Limb (tissue), 2 donors: ENCODE data around the gene SLC6A15.

ENCODE experiments used
- DNase-seq, 2 donors: peaks; one replicate each; pipeline ENCODE4 v3.0.0-alpha.2; 2016; ENCODE audit errors: extremely low spot score in 2 of 2

SLC6A15 gene

GRCh38 chr12:84912198-84913128, at the start of gene SLC6A15:
TSS of gene SLC6A15 (minus strand) at chr12:84912799. CDS start at chr12:84892120, 20,679 bp downstream.
- peak; percentile 70 to 92 for DNase-seq

DNA sequence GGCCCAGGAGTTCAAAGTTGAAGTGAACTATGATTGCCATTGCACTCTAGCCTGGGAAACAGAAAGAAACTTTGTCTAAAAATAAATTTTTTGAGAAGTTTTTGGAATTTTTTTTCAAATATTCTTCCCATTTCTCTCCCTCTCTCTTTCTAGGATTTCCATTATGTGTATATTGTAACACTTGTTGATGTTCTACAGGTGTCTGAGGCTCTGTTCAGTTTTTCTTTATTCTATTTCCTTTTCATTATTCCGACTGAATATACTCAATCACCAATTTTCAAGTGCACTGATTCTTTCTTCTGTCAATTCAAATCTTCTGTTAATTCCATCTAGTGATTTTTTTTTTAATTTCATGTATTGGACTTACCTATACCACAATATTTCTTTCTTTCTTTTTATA, 48.3 kb upstream of the SLC6A15 start:
- DNase-seq, result no peak

- DNase-seq, result no peak
Observed at GRCh38 chr12:84955298-84955697, 42.7 kb upstream of the SLC6A15 start.

DNA sequence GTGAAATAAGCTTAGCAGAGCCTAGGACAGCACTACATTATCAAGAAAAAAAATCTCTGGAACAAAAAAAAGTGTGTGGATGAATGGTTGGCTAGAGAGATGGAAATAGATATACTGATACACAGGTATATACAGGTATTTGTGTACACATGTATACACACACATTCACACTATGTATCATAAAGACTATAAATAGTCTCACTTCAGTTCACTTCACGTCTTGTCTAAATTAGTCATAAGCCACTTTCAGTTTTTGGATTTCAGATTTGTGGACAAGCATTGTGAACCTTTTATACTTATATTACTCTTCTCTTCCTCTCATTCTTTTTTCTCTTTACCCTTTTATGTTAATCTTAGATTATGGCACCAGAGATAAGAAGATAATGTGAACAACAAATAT, 41.8 kb upstream of the SLC6A15 start:
- no peak for DNase-seq

GRCh38 chr12:84950971-84951546, 38.5 kb upstream of the SLC6A15 start:
- DNase-seq, result no peak

GRCh38 chr12:84946753-84947152, 34.2 kb upstream of the SLC6A15 start:
- DNase-seq, result no peak

GRCh38 chr12:84937415-84937814, 24.8 kb upstream of the SLC6A15 start:
- DNase-seq, result no peak

GRCh38 chr12:84929501-84929900, 16.9 kb upstream of the SLC6A15 start:
- DNase-seq, result no peak

DNA sequence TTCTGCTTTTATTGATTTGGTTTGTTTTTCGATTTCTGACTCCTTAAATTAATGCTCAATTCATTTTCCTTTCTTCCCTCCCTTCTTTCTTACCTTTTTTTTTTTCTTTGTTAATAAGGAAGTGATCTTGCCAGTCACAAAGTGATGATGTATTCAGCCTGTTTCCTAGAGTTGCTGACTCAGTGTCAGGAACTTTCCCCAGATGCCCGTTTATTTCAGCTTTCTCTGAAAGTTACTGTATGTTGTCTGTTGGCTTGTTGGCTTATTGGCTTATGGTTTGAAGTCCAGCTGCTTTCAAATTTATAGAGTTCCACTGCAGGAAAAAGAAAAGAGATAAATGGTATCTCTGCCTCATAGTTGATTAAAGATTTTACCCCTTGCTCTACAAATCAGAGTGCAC, 12.4 kb upstream of the SLC6A15 start:
- no peak for DNase-seq

GRCh38 chr12:84922693-84923092, 10.1 kb upstream of the SLC6A15 start:
- no peak for DNase-seq

GRCh38 chr12:84920331-84920730, 7.7 kb upstream of the SLC6A15 start:
- DNase-seq, result no peak

DNA sequence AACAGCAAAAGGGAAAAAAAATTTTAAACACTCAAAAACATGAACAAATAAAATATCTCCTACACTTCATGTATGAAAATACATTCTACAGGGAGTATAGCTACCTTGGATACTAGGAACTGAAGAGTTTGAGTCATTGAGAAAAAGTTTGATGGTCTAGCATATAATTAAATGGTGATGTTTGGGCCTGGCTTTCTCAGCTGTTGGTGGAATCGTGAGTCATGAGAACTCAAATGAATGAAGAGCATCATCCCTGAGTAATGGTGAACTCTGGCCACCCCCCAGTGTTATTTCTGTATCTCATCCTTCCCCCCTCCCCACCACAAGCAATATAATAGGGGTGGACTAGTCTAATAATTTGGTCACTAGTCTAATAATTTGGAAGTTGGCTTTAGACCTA, 6.7 kb upstream of the SLC6A15 start:
- DNase-seq, result no peak

- DNase-seq, result peak in 1 of 2 donors; percentile 39
Observed at GRCh38 chr12:84913129-84913515, 523 bp upstream of the SLC6A15 start.

DNA sequence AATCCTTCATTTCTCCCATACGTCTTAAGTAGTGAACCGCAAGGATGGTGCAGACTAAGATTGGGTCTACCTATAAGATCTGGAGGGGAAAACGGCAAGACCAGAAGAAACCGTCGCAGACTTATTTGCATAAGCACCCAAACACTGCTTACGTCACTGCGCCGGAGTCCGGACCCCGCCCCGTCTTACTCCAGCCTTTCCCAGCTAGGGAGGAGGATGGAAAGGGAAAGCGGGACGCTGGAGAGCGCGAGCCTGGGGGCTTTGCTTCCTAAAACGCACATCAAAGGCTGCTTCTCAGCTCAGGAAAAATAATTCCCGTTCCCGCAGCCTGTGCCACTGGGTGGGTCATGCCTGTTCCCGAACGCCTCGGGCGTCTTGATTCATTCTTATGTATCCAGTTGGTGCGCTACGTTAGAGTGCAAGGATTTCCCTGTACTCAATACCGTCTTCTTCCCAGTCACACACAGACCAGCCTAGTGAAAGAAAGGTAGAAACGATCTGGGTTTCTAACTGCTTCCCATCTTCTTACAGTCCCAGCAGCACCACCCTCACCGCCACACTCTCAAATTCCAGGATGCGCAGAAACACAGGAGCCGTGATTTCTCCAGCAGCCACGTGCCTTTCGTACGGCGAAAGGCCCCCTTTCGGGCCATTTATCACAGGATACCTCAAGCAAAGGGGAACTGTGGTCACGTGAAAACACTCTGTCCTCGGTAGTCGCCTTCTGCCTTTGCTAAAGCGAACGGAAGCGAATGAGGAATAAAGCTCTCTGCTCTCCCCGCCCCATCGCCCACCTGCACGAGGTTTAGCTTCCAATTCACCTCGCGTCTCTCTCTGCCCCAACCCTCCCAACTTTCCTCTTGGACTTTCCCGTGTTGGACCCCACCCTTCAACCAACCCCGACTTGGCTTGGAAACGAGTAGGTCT, 1.1 kb downstream of the SLC6A15 start:
- DNase-seq, result peak; percentile 84 to 85

DNA sequence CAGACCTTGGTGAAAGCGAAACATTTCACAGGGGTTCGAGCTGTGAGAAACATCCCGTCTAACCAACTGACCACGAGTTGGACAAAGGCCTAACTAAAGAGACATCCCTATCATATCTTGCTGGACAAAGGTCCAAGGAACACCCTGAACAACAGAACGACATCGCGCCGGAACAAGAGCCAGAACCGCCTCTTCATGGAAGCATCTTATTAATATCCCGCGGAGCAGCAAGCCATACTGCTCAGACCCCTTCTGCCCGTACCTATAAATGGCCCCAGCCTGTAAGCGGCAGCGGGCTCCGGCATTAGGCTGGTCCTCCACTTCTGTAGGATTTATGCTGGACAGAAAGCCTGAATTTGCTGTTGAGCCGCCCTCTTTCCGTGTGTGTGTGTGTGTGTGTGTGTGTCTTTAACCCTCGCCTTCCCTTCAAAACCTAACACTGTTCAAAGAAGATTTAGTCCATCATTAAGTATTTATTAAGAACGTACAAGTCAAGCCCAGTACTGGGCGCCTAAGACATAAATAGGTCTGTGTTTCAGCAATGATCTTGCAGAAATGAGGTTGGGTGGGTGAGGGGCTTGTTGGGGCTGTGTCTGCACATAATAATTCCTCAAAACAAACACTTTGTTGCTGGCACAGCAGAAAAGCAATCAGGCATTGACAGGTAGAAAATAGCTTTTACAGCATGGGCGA, 1.9 kb downstream of the SLC6A15 start:
- DNase-seq, result peak; percentile 46 to 58

DNA sequence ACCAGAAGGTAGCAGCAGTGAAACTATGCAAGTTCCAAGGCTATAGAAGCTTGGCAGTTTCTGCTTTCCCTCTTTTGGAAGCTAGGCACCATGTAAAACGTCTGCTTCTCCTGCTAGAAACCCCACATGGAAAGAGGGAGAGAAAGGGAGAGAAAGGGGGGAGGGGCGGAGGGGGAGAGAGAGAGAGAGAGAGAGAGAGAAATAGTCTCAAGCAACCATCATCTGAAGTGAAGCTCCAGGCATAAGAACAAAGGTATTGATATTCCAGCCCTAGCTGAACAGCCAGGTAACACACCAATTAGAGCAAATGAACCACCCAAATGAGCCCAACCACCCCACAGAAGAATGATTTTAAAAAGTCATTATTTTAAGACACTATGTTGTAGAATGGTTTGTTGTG, 8.5 kb downstream of the SLC6A15 start:
- no peak for DNase-seq

GRCh38 chr12:84891106-84891838, 21.3 kb downstream of the SLC6A15 start:
- no peak for DNase-seq

DNA sequence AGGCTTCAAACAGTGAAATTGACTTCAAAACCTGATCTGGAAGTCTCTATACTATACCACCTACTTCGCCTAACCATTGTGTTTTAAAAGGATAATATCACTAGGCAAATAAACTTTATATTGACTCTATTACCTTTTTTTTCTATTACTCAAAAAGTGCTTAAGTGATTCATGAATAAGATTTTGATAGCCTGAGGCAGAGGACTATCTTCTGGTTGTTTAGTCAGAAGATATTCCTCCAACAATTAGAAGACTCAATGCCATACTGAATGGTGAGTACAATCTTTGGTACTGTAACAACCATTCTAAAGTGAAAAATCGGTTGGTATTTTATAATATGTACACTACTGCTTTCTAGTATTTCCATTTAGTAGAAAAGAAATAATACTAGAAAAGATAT, 22.8 kb downstream of the SLC6A15 start:
- no peak for DNase-seq

DNA sequence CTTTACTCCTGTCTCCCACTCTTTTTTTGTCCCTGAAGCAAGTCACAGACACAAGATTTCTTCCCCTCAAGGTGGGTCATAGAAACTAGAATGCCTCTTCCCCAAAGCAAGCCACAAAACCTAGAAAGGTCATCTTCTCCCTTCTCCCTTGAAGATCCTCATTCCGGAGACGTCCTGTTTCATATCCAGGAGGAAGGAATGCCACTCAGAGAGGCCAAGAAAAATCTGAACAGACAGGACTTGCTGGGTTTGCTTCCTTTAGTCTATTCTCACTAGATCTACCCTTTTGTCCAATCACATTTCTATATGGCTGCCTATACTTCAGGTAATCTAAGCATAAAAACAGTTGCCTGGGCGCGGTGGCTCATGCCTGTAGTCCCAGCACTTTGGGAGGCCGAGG, 23.7 kb downstream of the SLC6A15 start:
- no peak for DNase-seq

DNA sequence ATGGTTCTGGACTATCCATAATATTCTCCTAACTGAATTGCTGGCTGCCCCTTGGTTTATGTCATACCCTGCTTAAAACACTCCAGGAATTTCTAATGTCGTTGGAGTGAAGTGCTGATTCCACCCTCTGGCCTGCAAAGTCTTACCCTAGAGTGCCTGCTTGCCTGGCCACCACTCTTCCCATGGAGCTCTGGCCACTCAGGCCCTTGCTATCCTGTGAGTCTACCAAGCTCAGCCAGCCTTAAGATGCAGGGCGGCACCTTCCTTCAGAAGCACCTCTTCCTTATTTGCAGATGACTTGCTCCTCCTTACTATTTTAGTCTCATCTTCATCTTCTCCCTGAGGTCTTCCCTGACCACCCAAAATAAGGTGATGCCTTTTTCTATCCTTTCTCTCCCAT, 35.3 kb downstream of the SLC6A15 start:
- DNase-seq, result no peak

DNA sequence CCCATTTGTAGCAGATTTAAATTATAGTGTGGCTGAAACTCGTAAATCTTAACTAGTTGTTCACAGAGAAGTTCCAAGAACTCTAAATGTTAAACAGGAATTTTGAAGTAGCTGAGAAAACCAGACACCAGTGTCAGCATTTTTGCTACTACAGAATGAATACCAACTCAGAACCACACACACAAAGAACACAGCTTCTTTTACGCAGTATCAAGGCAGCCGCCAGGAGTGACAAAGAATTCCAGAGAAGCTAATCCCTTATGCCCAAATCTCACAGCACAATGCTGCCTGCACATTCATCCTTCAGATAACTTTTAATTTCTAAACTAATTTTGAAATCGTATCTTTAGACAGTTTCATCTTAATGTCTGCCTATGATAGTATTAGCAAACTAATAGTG, 37.4 kb downstream of the SLC6A15 start:
- DNase-seq, result no peak
